Heart left ventricle (tissue), 16 donors: ENCODE measurements around the gene XG. TPM values are rescaled to one million over a fixed set of nuclear protein-coding genes. Genes with fewer than 3 reads are reported as not detected.

ENCODE experiments used
- ATAC-seq, 4 donors: fragments of 200-7000 bp; cut with Tn5 transposase; one replicate each; pipeline ENCODE4 v1.9.1; 2020 to 2022; ENCODE audit warnings: moderate library complexity in 4 of 4, mild to moderate bottlenecking in 3 of 4, moderate number of reproducible peaks in 1 of 4
- DNase-seq, 5 donors: peaks; one replicate each; pipeline ENCODE4 v3.0.0-alpha.2; 2020
- H3K27ac ChIP-seq, 12 donors: fragments of 200-600 bp; sonication (generic) in 4 of 12; one replicate each; pipeline versions ENCODE4 v1.5.0 to v1.8.0; 2016 to 2022; ENCODE audit warnings: mild to moderate bottlenecking in 2 of 12
- H3K27me3 ChIP-seq, 9 donors: fragments of 200-600 bp; sonication (generic) in 2 of 9; one replicate each; pipeline versions ENCODE4 v1.5.1 to v1.8.0; 2016 to 2022; ENCODE audit warnings: mild to moderate bottlenecking in 3 of 9
- H3K36me3 ChIP-seq, 9 donors: fragments of 200-600 bp; sonication (generic) in 2 of 9; one replicate each; pipeline versions ENCODE4 v1.5.0 to v1.8.0; 2018 to 2022; ENCODE audit warnings: mild to moderate bottlenecking in 2 of 9
- H3K4me1 ChIP-seq, 12 donors: fragments of 200-600 bp; sonication (generic) in 4 of 12; one replicate each; pipeline versions ENCODE4 v1.5.0 to v1.8.0; 2016 to 2022; ENCODE audit warnings: mild to moderate bottlenecking in 3 of 12
- H3K4me3 ChIP-seq, 12 donors: fragments of 200-600 bp; sonication (generic) in 4 of 12; one replicate each; pipeline versions ENCODE4 v1.5.0 to v1.8.0; 2017 to 2022; ENCODE audit warnings: mild to moderate bottlenecking in 9 of 12, moderate library complexity in 4 of 12
- H3K9me3 ChIP-seq, 12 donors: fragments of 200-600 bp; sonication (generic) in 4 of 12; one replicate each; pipeline versions ENCODE4 v1.5.0 to v1.8.0; 2016 to 2022; ENCODE audit warnings: mild to moderate bottlenecking in 1 of 12
- POLR2A ChIP-seq, 2 donors: fragments of 450-650 bp; IDR thresholded peaks; one replicate each; pipeline ENCODE4 v1.6.1; 2017; ENCODE audit warnings: antibody characterized with exemption in 2 of 2, mild to moderate bottlenecking in 2 of 2, moderate library complexity in 2 of 2
- WGBS, 4 donors: extraction: QIAGEN DNeasy Blood & Tissue Kit in 2 of 4; methylation state at CpG; one replicate each; pipeline versions ENCODE4 v1.1.5 to v1.1.7; 2013 to 2018; 5-methylcytosine and 5-hydroxymethylcytosine counted together
- intact Hi-C, 10 donors: fragments of 100-400 bp; cut with DNase I; formaldehyde crosslinking; loops; one replicate each; pipeline versions ENCODE4 v1.11.1 to v1.14.2; 2022
- polyA plus RNA-seq, 2 donors: library from polyadenylated mRNA; stranded (reverse); fragments of 200-250 nt; gene quantifications; one replicate each; pipeline ENCODE4 v1.2.3, GENCODE V29; 2013
- total RNA-seq, 9 donors: library from RNA; depleted of rRNA in 2 of 9; stranded (reverse); fragments of >200 nt in 2 of 9; fragmentation: NEBNext Ultra II Directional in 3 of 9; extraction: Animal tissue kit (Norgen Biotek cat#: 25700) in 3 of 9; gene quantifications; one replicate each; pipeline versions ENCODE4 v1.1.0 to v1.2.4, GENCODE V29; 2016 to 2023
- TF ChIP-seq, protein P1 (sequence below), 12 donors: fragments of 200-600 bp; sonication (generic) in 4 of 12; IDR thresholded peaks; one replicate each; pipeline versions ENCODE4 v1.5.0 to v1.8.0; 2018 to 2022; ENCODE audit warnings: antibody characterized with exemption in 12 of 12, mild to moderate bottlenecking in 5 of 12
- donor health status: ischemic (EF 13 %, LVEDD 7.1; RV severe dilation, severe dysfunction).
- donor health status: healthy with polysubstance abuse.
- donor health status: DM: no; HTN: yes; CAD: no.
- donor health status: DM: no; HTN: no; CAD: no.
- donor health status: ischemic (EF 25% LVEDD 6.9; RV normal size, moderate dysfunction).
- donor health status: ischemic (EF 25% LVEDD 5.7; RV mildly dilated, moderate dysfunction).
- donor health status: healthy.
- donor health status: DM: yes; HTN: yes; CAD: no.
- donor health status: ischemic (EF 35%, LVEDD 5.7; RV mildly dilated, moderate dysfunction).
- donor health status: nonischemic (EF 11% LVEDD 7.7; RV severe dilation, severe dysfunction).
- donor health status: DM: yes; HTN: yes; CAD: no.
- donor health status: PGD.
- donor health status: ischemic (EF 29% LVEDD 5.4; RV normal size, mild dysfunction).
- donor health status: nonischemic (EF 23%, LVEDD 6.1; RV moderate dilation, normal function).

The XG gene
- total and polyA plus RNA-seq, 11 donors = 0.06 to 0.85 (median 0.54) TPM; not detected in 3

DNA sequence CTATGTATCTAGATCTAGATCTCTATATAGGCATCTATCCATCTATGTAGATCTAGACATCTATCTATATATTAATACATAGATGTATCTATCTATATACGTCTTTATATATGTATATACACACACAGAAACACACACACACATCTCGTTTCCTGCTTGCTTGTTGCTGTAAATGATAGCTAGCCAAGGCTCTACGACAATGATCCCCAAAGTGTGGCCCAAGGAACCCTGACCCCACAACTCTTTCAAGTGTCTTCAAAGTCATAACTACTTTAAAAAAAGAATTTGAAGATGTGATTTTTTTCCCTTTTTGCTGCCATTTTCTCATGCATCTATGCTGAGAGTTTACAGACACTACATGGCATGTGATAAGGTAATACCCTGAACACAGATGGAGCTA lies 105.7 kb downstream of the XG start:
- H3K36me3 ChIP-seq = no peaks in the 10 kb centered on the region
- WGBS, 4 donors = 74 to 86% (median 80%) methylated on average over 3 of the region's 3 CpGs
- H3K4me1 ChIP-seq = no peaks in the 10 kb centered on the region
- no peaks in the 10 kb centered on the region for H3K9me3 ChIP-seq
- TF ChIP-seq, protein P1, sequence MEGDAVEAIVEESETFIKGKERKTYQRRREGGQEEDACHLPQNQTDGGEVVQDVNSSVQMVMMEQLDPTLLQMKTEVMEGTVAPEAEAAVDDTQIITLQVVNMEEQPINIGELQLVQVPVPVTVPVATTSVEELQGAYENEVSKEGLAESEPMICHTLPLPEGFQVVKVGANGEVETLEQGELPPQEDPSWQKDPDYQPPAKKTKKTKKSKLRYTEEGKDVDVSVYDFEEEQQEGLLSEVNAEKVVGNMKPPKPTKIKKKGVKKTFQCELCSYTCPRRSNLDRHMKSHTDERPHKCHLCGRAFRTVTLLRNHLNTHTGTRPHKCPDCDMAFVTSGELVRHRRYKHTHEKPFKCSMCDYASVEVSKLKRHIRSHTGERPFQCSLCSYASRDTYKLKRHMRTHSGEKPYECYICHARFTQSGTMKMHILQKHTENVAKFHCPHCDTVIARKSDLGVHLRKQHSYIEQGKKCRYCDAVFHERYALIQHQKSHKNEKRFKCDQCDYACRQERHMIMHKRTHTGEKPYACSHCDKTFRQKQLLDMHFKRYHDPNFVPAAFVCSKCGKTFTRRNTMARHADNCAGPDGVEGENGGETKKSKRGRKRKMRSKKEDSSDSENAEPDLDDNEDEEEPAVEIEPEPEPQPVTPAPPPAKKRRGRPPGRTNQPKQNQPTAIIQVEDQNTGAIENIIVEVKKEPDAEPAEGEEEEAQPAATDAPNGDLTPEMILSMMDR (IDR thresholded peaks at IDR 0.05) = no peak
- no peak for TF ChIP-seq POLR2A (IDR thresholded peaks at IDR 0.05)
- ATAC-seq (no peak), DNase-seq (no peak)
- H3K27me3 ChIP-seq = no peaks in the 10 kb centered on the region
- H3K4me3 ChIP-seq = no peak overlapping the region
- intact Hi-C loops = no loop called here
- no peak overlapping the region for H3K27ac ChIP-seq

DNA sequence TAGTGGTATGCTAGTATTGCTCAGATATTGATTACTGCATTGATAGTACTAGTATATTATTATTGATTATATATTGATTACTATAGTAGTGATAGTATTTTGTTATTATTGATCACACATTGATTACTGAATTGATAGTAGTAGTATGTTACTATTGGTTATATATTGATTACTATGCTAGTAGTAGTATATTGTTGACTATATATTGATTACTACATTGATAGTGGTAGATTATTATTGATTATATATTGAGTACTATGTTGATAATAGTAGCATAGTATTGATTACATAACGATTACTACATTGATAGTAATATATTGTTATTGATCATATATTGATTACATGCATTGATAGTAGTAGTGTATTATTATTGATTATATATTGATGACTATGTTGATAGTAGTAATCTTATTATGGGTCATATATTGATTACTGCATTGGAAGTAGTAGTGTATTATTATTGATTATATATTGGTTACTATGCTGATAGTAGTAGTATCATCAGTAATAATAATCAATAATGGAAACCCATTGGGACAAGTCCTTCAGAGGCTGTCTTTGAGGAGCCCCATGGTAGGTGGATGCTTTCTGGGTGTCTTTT lies 107.5 kb downstream of the XG start:
- no peak for ATAC-seq
- Histone ChIP-seq H3K4me3 (no peak overlapping the region), H3K36me3 (no peaks in the 10 kb centered on the region), H3K9me3 (no peaks in the 10 kb centered on the region), H3K27ac (no peak overlapping the region), H3K27me3 (no peaks in the 10 kb centered on the region), H3K4me1 (no peaks in the 10 kb centered on the region)
- 76 to 93% (median 88%) methylated on average over 1 of the region's 1 CpG for WGBS, 4 donors
- TF ChIP-seq, protein P1 (IDR thresholded peaks at IDR 0.05) = no peak
- no peak for TF ChIP-seq POLR2A (IDR thresholded peaks at IDR 0.05)
- intact Hi-C loops = no loop called here
- DNase-seq = no peak

DNA sequence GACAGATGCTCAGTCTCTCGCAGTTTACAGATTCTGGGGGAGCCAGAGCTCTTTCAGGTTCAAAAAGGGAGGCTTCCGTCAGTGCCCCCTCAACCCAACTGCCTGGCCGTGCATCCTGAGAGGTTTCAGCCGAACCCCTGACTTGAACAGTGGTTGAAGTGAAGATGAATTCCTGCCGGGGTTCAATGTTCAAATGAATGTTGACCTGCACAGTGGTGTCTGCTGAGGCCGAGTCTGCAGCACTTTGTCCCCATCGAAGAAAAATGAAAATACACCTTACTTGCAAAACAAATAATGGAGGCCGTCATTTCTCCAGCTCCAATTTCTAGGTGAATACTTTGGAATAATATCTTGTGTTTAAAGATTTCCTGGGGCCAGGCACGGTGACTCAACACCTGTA lies 110.6 kb downstream of the XG start:
- no peak for DNase-seq
- TF ChIP-seq, protein P1 (IDR thresholded peaks at IDR 0.05) = no peak
- Histone ChIP-seq H3K27ac (no peak overlapping the region), H3K4me1 (no peaks in the 10 kb centered on the region), H3K27me3 (no peaks in the 10 kb centered on the region), H3K9me3 (no peaks in the 10 kb centered on the region), H3K36me3 (no peaks in the 10 kb centered on the region), H3K4me3 (no peak overlapping the region)
- intact Hi-C loops = no loop called here
- WGBS, 4 donors = 70 to 95% (median 83%) methylated on average over 9 of the region's 9 CpGs
- ATAC-seq = no peak

DNA sequence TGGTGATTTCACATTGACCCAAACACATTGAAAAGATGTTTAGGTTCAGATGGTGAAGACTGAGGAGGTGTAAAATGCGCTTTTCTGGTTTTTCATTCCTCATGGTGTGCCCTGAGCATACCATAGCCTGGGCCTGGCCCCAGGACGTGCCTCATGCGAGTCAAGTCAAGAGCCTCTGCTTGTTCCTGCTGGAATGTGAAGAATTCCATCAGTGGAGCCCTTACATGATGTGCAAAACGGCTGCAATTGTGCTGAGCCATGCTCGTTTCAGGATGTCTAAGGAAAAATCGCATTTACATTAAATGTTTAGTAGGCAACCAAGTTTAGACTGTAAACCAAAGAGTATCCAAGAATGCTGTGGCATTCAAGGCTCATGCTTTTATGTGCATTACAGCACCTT lies 111.8 kb downstream of the XG start:
- H3K27ac ChIP-seq = no peak overlapping the region
- DNase-seq (no peak), ATAC-seq (no peak)
- intact Hi-C loops = no loop called here
- H3K4me1 ChIP-seq = no peaks in the 10 kb centered on the region
- no peak overlapping the region for H3K4me3 ChIP-seq
- H3K9me3 ChIP-seq = no peaks in the 10 kb centered on the region
- no peaks in the 10 kb centered on the region for H3K27me3 ChIP-seq
- TF ChIP-seq, protein P1 (IDR thresholded peaks at IDR 0.05) = no peak
- no peak for TF ChIP-seq POLR2A (IDR thresholded peaks at IDR 0.05)
- no peaks in the 10 kb centered on the region for H3K36me3 ChIP-seq
- WGBS, 4 donors = 53 to 57% (median 56%) methylated on average over 6 of the region's 6 CpGs

Other genes starting within 250 kb of the XG start
- gene CD99, start 60.7 kb upstream of the XG start, total RNA-seq = 100 to 1,000 TPM; 216 to 475 (median 264) TPM
- 100 to 1,000 TPM; 302 to 477 TPM for gene CD99, start 60.7 kb upstream of the XG start, polyA plus RNA-seq
- gene GYG2, start 76.9 kb downstream of the XG start, total RNA-seq = 10 to 100 TPM in 1 of 9 donors, 1 to 10 TPM in 3, under 1 TPM in 5; 0.58 to 13.2 (median 1.00) TPM
- gene GYG2, start 76.9 kb downstream of the XG start, polyA plus RNA-seq = 1 to 10 TPM in 1 of 2 donors, under 1 TPM in 1; 0.38 to 1.2 TPM
- 10 to 100 TPM in 3 of 9 donors, 1 to 10 TPM in 6; 6.3 to 23.6 (median 8.6) TPM for gene ARSD, start 177.3 kb downstream of the XG start, total RNA-seq
- gene ARSD, start 177.3 kb downstream of the XG start, polyA plus RNA-seq = 1 to 10 TPM; 3.2 to 8.6 TPM